Activated CD8-positive, alpha-beta memory T cell treated with anti-CD3 and anti-CD28 coated beads for 24 hours (primary cell): Measurements from ENCODE around the gene PKD2.

Source experiments
- DNase-seq: peaks from one replicate; pipeline ENCODE4 v3.0.0-alpha.2; 2020

PKD2 gene

DNA sequence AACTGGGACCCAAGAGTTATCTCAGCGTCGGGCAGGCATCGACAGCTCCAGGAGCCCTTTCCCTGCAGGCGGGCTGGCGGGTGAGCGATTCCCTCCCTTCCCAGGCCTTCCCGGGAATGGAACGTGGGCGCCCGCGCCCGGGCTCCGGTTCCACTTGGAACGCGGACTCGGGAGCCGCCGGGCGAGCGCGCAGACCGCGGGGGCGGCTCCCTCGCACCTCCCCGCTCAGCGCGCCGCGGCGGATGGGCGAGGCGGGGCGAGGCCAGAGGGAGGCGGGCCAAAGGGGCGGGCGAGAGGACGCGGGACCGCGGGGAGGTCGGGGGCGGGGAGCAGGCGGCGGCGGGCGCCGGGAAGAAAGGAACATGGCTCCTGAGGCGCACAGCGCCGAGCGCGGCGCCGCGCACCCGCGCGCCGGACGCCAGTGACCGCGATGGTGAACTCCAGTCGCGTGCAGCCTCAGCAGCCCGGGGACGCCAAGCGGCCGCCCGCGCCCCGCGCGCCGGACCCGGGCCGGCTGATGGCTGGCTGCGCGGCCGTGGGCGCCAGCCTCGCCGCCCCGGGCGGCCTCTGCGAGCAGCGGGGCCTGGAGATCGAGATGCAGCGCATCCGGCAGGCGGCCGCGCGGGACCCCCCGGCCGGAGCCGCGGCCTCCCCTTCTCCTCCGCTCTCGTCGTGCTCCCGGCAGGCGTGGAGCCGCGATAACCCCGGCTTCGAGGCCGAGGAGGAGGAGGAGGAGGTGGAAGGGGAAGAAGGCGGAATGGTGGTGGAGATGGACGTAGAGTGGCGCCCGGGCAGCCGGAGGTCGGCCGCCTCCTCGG lies at the start of gene PKD2:
PKD2 (plus strand) TSS at position 332 of the 818 bp plus-strand sequence; CDS start at position 431, 99 bp downstream.
- peak; percentile 89 for DNase-seq

DNA sequence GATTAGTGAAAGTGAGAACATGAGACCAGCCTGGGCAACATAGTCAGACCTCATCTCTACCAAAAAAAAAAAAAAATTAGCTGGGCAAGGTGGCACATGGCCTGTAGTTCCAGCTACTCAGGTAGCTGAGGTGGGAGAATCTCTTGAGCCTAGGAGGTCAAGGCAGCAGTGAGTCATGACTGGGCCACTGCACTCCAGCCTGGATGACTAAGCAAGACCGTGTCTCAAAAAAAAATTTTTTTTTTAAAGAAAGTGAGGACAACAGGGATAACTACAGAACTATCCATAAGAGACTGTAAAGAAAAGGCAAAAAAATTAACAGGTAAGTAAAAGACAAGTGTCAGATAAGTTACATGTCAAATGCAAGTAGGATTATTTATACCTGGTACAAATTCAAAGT lies 45.4 kb upstream of the PKD2 start:
- no peak for DNase-seq

DNA sequence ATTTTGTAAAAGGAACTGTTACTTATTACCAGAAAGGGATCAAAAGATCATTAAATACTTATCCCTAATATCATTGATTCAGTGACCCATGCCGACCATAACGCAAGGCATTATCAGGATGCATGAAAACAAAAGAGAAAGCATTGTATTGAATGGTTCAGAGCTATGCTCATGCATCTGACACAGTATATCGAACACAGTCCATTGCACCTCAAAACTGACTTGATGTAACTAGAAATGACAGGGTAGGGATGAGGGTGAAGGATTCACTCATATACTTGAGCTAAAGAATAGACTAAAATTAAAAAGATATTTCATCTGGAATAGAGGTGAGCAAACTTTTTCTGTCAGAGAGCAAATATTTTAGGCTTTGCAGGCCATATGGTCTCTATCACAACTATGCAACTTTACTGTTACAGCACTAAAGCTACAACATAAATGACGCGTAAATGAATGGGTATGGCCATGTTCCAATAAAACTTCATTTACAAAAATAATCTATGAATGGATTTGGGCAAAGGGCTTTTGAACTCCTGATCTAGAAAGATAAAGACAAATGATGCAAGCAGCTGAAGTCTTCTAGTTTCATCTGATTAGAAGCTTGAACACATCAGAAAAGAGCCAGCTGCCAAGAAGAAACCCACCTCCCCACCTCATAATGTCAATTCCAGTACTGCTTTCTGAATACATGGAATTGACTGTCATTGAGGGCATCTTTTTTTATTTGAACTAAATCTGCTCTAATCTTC lies 44.9 kb upstream of the PKD2 start:
- DNase-seq: no peak

GRCh38 chr4:87965501-87965975 lies 41.9 kb upstream of the PKD2 start:
- no peak for DNase-seq

DNA sequence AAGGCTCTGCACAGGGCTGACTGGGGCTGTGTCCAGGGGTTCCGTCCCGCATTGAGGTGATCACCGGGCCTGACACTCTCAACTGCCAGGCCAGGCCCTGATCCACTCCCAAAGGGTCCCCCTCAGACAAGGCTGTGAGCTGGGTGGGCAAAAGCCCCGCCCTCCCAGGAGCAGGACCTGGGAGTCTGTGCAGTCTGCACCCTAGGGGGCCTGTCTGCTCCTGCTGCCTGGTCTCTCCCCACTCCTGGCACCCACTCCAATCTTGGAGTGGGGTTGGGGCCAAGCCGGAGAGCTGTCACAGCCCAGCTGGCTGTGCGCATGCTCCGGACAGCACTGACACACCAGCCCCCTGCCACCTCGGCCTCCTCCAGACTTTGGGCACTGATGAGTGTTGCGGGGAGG lies 41.3 kb upstream of the PKD2 start:
- no peak for DNase-seq

DNA sequence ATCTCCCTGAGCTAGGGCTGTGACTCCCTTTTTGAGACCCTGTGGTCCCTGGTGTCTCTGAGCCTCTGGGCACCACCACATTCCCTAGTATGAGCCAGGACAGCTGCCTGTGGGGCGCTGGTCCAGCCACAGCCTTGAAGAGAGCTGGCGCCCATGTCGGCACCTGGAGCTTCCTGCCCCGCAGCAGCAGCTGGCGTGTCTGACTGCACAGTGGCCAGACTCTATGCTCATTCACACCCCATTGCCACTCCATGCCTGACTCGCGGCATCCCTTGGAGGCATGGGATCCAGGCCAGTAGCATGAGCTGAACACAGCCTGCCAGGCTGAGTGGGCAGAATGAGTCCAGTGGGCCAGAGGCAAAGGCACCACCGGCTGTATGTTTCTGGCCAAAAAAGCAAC lies 40.2 kb upstream of the PKD2 start:
- no peak for DNase-seq

DNA sequence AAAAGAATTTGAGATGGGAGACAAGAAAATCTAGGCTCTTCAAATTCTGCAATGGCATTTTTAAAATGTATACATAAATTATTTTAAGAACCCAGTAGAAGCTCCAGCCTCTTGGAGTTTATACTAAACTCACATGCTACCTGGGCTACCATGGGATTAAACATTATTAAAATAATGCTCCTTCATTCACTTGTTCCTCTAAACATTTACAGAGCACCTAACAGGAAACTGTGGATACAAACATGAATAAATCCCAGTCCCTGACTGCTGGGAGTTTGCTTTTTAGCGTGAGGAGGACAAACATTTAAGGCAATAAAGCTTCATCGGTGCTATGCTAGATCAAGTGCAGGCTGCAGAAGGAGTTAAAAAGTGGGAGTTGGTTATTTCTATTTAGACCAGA lies 37.3 kb upstream of the PKD2 start:
- DNase-seq: no peak

DNA sequence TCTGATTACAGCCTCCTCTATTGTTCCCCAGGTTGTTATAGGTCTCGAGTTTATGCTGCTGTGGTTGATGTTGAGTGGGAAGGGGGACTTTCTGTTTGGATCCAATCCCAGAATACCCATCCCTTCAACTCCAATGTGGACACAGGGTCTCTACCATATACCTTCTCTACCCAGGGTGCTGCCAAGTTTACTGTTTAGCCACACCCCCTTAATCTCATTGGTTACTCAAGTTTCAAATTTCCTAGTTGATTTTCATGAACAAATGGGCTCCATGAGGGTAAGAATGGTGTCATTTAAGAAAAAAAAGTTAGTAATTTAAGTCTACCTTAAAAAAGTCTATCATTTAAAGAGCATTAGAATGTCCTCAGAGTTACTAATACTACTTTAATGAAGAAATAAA lies 35.6 kb upstream of the PKD2 start:
- no peak for DNase-seq

DNA sequence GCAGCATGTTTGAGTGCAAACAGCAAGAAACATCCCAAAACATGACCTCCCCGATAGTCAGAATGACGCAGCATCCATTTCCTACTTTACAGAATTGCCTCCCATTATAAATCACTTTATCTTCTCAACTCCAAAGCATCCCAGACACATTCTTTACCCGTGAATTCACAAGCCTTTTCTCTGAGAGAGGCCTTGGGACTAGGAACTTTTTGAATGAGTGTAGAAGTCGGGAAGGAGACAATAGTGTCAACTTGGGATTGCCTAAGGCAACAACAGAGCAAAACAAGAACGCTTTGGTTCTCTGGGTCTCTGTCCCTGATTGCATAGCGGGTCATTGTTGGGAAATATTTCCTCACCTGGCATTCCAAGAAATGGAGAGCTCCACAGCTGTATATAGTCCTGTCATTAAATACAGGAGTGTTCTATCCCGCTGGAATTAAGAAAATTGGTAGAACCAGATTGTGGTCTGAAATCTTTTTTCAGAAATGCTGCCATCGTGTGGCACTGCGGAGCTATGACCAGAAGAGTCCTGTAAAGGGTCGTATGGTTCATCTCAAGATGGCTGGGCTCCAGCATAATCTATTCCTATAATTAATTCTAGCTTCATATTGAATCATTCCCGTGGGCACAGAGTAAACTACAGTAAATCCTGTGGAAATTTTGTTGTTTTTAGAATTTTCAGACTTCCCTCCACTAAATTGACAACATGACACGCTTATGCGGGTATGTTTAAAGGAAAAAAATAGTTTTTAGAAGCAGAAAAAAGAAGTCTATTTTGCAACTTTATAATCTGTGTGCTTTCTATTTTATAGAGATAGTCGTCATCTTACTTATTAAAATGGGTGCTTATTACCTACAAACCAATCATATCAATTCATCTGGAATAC lies 33.9 kb upstream of the PKD2 start:
- DNase-seq: no peak

GRCh38 chr4:87974856-87975462 lies 32.5 kb upstream of the PKD2 start:
- DNase-seq: no peak

DNA sequence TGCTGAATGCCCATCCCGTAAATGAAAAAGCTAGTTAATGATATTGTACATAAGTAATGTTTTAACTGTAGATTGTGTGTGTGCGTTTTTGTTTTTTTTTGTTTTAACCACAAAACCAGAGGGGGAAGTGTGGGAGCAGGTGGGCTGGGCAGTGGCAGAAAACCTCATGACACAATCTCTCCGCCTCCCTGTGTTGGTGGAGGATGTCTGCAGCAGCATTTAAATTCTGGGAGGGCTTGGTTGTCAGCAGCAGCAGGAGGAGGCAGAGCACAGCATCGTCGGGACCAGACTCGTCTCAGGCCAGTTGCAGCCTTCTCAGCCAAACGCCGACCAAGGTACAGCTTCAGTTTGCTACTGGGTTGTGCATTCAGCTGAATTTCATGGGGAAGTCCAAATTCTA lies 32.0 kb upstream of the PKD2 start, which contains the start of gene SPP1:
SPP1 (plus strand) TSS at position 249 of the 400 bp plus-strand sequence. CDS start 1,182 bp downstream, outside the sequence.
- no peak for DNase-seq

DNA sequence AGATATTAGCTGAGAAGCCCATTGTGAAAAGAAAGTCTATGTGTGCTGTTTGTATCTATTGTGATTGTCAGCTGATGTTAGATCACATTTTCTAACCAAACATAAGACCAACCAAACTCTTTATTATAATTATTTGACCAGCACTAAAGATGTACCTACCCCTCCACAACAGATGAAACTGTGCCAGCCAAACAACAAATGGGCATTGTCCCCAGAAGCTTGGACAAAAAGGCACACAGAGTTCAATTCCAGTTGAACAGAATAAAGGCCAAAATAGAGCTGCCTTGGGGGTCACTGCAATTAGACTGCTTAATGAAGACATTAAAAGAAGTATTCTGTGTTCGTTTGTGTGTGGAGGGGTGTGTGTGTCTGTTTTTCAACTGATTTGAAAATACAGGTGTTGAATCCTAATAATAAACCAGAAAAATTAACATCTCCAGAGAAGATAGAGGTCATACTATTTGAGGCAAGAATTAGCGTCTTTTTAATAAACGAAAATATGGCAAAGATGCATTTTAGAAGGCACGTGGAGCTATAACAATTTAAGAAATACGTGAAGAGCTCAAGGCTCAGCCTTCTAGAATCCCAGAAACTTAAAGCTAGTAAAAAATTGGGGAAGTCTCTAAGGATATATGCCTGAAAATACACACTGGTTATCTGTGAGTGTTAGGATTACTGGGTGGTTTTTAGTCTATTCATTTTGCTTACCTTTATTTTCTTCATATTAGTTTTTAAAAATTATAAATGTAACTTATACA lies 29.7 kb upstream of the PKD2 start:
- no peak for DNase-seq

DNA sequence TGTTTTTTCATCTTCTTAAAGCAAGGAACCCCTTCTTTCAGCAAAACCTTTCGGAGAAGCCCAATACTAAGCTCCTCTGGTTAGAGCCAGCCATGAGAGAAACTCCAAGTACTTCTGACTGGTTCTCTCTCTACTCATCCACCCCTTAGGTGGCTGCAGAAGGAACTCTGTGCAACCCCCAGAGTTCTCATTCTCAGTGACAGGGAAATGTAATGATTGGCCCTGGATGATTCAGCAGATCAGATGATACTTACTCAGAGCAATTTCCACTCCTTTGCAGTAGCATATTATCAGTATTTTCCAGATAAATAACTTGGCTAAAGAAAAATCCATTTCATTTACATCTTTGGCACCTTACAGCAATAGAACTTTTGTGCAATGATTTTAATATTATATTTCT lies 28.8 kb upstream of the PKD2 start:
- DNase-seq: no peak

DNA sequence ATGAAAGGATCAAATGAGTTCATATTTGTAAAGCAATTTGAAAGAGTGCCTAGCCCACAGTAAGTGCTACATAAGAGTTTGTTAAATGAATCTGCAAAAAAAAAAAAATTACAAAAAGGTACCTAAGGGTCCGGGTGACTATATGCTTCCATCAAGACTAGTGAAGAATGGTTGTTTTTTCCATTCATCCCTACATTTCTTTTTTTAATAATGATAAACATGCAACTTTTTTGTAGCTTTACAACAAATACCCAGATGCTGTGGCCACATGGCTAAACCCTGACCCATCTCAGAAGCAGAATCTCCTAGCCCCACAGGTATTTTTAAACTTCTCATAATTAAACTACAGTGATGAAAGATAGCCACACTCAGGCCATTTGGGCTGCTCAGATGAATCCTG lies 27.6 kb upstream of the PKD2 start:
- DNase-seq: no peak

GRCh38 chr4:87981486-87981885 lies 25.9 kb upstream of the PKD2 start:
- DNase-seq: no peak

- no peak for DNase-seq
These were observed 25.4 kb upstream of the PKD2 start for GRCh38 chr4:87982036-87982435.

- DNase-seq: no peak
These were observed 24.9 kb upstream of the PKD2 start for GRCh38 chr4:87982446-87983010.

GRCh38 chr4:87983996-87984395 lies 23.4 kb upstream of the PKD2 start:
- DNase-seq: no peak

DNA sequence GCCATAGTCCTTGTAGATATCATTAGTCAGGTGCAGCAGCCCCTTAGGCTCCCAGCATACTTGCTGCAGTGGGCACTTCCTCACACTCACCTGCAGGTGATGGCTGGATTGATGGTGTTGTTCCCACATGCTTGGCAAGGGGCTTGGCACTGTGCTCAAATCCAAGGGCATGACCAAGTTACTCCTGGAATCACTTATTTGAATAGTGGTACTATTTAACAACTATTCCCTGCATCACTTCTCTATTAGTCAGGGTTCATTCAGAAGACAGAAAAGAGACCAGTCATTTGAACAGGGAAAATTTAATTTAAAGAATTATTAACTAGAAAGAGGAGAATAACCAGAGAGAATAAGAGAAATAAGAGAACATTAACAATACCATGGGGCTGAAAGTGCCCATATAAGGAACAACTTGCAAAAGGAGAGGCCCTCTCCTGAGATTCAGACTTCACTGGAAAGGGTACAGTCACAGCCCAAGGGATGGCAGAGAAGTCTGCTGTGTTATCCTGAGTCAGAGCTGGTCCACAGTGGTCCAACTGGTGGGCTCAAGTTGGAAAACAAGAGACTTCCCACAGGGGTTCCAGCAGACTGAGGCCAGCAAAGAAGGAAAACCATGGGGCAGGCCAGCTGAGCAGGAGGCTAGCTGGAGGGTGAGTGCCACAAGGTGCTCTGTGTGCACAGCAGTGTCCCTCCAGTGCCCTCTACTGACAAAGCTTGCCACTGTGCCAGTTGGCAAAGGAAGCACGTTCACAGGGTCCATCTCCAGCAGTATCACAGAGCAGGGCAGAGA lies 22.1 kb upstream of the PKD2 start:
- DNase-seq: no peak

DNA sequence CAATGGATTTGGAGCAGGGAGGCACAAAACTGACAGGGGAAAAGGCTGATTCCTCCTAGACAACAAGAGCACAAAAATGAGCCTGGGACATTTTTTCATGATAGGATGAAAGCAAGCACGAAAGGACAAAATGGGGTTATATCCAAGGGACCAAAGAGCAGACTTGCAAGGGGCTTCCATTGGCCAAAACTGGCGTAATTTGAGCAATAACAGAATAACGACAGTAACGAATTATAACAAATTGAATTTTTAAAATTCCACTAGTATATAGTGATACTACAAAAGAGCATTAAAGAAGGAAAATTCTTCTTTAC lies 21.6 kb upstream of the PKD2 start:
- DNase-seq: no peak

DNA sequence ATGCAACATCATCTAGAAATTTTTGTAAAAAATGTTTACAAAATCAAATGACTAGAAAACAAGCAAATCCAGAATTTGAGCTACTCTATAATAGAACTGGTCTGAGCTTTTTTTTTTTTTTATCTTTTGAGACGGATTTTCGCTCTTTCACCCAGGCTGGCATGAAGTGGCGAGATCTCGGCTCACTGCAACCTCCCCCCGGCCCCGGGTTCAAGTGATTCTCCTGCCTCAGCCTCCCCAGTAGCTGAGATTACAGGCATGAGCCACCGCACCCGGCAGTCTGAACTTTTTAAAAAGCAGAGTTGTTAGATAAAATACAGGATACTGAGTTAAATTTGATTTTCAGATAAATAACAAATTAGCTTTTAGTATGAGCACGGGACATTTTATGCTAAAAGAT lies 20.9 kb upstream of the PKD2 start:
- DNase-seq: no peak
